ENCODE measurements around the gene FRMPD4. TPM values are rescaled to one million over a fixed set of nuclear protein-coding genes. Genes with fewer than 3 reads are reported as not detected.

FRMPD4 gene
- total RNA-seq, 1 donor = 1.8 TPM

- Histone ChIP-seq H3K27me3 (ENCODE audit: insufficient read depth, low read length) (no peaks in the 10 kb centered on the region), H3K27ac (ENCODE audit: low read depth, low read length) (no peak overlapping the region), H3K36me3 (ENCODE audit: insufficient read depth, low read length) (no peaks in the 10 kb centered on the region), H3K4me1 (ENCODE audit: insufficient read depth, low read length) (peaks cover 14% of the 10 kb centered on the region), H3K4me2 (ENCODE audit: insufficient read depth, low read length) (peak overlapping the region; percentile 37), H2AFZ (ENCODE audit: low read length) (no peak overlapping the region), H3K79me2 (ENCODE audit: insufficient read depth, low read length) (no peaks in the 10 kb centered on the region), H3K9me3 (ENCODE audit: low read depth, low read length) (no peaks in the 10 kb centered on the region), H4K20me1 (ENCODE audit: insufficient read depth, low read length) (no peaks in the 10 kb centered on the region), H3K4me3 (ENCODE audit: insufficient read depth, low read length) (no peak overlapping the region)
- no peak for DNase-seq (ENCODE audit: insufficient read length, low spot score, missing footprints)
- TF ChIP-seq, protein P1, sequence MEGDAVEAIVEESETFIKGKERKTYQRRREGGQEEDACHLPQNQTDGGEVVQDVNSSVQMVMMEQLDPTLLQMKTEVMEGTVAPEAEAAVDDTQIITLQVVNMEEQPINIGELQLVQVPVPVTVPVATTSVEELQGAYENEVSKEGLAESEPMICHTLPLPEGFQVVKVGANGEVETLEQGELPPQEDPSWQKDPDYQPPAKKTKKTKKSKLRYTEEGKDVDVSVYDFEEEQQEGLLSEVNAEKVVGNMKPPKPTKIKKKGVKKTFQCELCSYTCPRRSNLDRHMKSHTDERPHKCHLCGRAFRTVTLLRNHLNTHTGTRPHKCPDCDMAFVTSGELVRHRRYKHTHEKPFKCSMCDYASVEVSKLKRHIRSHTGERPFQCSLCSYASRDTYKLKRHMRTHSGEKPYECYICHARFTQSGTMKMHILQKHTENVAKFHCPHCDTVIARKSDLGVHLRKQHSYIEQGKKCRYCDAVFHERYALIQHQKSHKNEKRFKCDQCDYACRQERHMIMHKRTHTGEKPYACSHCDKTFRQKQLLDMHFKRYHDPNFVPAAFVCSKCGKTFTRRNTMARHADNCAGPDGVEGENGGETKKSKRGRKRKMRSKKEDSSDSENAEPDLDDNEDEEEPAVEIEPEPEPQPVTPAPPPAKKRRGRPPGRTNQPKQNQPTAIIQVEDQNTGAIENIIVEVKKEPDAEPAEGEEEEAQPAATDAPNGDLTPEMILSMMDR (IDR thresholded peaks at IDR 0.05; ENCODE audit: extremely low read depth, low read depth, low read length) = no peak
Measured at GRCh38 chrX:12292996-12293765, 154.9 kb downstream of the FRMPD4 start.

GRCh38 chrX:12297353-12297752, 159.1 kb downstream of the FRMPD4 start:
- Histone ChIP-seq H3K4me2 (ENCODE audit: insufficient read depth, low read length) (no peak overlapping the region), H3K4me3 (ENCODE audit: insufficient read depth, low read length) (no peak overlapping the region), H3K36me3 (ENCODE audit: insufficient read depth, low read length) (no peaks in the 10 kb centered on the region), H3K9me3 (ENCODE audit: low read depth, low read length) (no peaks in the 10 kb centered on the region), H3K27me3 (ENCODE audit: insufficient read depth, low read length) (no peaks in the 10 kb centered on the region), H3K4me1 (ENCODE audit: insufficient read depth, low read length) (peaks cover 14% of the 10 kb centered on the region), H3K79me2 (ENCODE audit: insufficient read depth, low read length) (no peaks in the 10 kb centered on the region), H3K27ac (ENCODE audit: low read depth, low read length) (no peak overlapping the region), H2AFZ (ENCODE audit: low read length) (no peak overlapping the region), H4K20me1 (ENCODE audit: insufficient read depth, low read length) (no peaks in the 10 kb centered on the region)
- TF ChIP-seq, protein P1 (IDR thresholded peaks at IDR 0.05; ENCODE audit: extremely low read depth, low read depth, low read length) = no peak
- DNase-seq (ENCODE audit: insufficient read length, low spot score, missing footprints) = no peak

GRCh38 chrX:12301288-12301687, 163.0 kb downstream of the FRMPD4 start:
- no peaks in the 10 kb centered on the region for H3K27me3 ChIP-seq (ENCODE audit: insufficient read depth, low read length)
- no peak overlapping the region for H3K27ac ChIP-seq (ENCODE audit: low read depth, low read length)
- H4K20me1 ChIP-seq (ENCODE audit: insufficient read depth, low read length) = no peaks in the 10 kb centered on the region
- H3K36me3 ChIP-seq (ENCODE audit: insufficient read depth, low read length) = no peaks in the 10 kb centered on the region
- no peaks in the 10 kb centered on the region for H3K79me2 ChIP-seq (ENCODE audit: insufficient read depth, low read length)
- peaks cover 9% of the 10 kb centered on the region for H3K4me1 ChIP-seq (ENCODE audit: insufficient read depth, low read length)
- H3K9me3 ChIP-seq (ENCODE audit: low read depth, low read length) = no peaks in the 10 kb centered on the region
- H3K4me2 ChIP-seq (ENCODE audit: insufficient read depth, low read length) = no peak overlapping the region
- TF ChIP-seq, protein P1 (IDR thresholded peaks at IDR 0.05; ENCODE audit: extremely low read depth, low read depth, low read length) = no peak
- no peak overlapping the region for H2AFZ ChIP-seq (ENCODE audit: low read length)
- no peak overlapping the region for H3K4me3 ChIP-seq (ENCODE audit: insufficient read depth, low read length)
- DNase-seq (ENCODE audit: insufficient read length, low spot score, missing footprints) = no peak

DNA sequence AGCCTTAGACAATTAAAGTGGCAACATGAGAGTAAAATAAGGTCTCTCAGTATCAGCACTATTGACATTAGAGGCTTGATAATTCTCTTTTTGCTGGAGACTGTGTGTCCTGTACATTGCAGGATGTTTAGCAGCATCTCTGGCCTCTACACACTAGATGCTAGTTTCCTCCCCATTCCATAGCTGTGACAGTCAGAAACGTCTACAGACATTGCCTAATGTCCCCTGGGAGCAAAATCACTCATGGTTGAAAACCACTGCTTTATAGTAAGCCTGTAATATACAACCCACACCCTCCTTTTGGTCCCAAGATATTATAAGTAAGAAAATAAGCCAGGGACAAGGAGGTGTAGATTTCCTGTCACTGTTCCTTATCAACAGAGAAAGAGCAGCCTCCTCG, 166.0 kb downstream of the FRMPD4 start:
- Histone ChIP-seq H4K20me1 (ENCODE audit: insufficient read depth, low read length) (no peaks in the 10 kb centered on the region), H3K27ac (ENCODE audit: low read depth, low read length) (no peak overlapping the region), H3K4me3 (ENCODE audit: insufficient read depth, low read length) (no peak overlapping the region), H2AFZ (ENCODE audit: low read length) (no peak overlapping the region), H3K36me3 (ENCODE audit: insufficient read depth, low read length) (no peaks in the 10 kb centered on the region), H3K9me3 (ENCODE audit: low read depth, low read length) (no peaks in the 10 kb centered on the region), H3K4me1 (ENCODE audit: insufficient read depth, low read length) (peaks cover 9% of the 10 kb centered on the region), H3K79me2 (ENCODE audit: insufficient read depth, low read length) (no peaks in the 10 kb centered on the region), H3K4me2 (ENCODE audit: insufficient read depth, low read length) (peak overlapping the region; percentile 11), H3K27me3 (ENCODE audit: insufficient read depth, low read length) (no peaks in the 10 kb centered on the region)
- no peak for DNase-seq (ENCODE audit: insufficient read length, low spot score, missing footprints)
- TF ChIP-seq, protein P1 (IDR thresholded peaks at IDR 0.05; ENCODE audit: extremely low read depth, low read depth, low read length) = no peak

All from osteoblast (primary cell).